IPS-11a (cell line): ENCODE measurements around the gene PPP3CA.
"Not testable (repeated sequence)": the region's sequence is repeated elsewhere in the genome, so short reads cannot be mapped to it uniquely, and the experiment has no call there.

Experiments used
- H3K4me3 ChIP-seq: one replicate; pipeline ENCODE4 v1.5.1; 2013; ENCODE audit warnings: low read depth, low read length, control low read depth

The PPP3CA gene

DNA sequence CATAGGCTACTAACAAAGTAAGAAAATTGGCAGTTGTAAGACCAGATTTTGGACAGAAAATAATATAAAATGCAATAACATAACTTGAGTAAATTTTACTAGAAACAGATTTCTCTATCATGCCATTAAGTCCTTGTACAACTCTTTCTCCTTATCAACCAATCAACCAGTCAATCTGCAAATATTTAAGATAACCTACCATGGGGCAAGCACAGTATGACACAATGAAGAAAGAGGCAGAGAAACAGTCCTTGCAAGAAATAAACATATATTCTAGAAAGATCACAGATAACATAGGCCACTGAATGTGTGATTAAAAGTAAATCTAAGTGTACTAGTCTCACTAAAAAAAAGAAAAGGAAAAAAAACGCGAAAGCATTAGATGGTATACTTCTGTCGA, 194.8 kb downstream of the PPP3CA start:
- no peak overlapping the region for H3K4me3 ChIP-seq

DNA sequence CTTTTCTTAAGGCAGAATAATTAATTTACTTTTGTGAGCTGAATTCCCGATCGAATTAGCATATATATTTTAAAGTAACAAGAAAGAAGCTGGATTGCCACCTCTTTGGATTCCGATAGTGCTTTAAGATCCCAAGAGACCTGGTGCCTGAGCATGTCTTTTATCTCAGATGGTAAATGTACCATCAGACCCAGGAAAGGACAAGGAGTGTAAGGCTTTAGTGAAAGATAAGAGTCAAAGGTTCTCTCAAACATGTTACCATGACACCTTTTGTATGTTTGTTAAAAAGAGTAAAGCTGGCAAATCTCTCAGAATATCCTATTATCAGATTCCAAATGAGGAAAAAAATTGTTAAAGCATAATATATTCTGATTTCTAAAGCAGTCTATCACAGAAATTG, 198.8 kb downstream of the PPP3CA start:
- H3K4me3 ChIP-seq: no peak overlapping the region

GRCh38 chr4:101147283-101147682, 200.0 kb downstream of the PPP3CA start:
- no peak overlapping the region for H3K4me3 ChIP-seq

DNA sequence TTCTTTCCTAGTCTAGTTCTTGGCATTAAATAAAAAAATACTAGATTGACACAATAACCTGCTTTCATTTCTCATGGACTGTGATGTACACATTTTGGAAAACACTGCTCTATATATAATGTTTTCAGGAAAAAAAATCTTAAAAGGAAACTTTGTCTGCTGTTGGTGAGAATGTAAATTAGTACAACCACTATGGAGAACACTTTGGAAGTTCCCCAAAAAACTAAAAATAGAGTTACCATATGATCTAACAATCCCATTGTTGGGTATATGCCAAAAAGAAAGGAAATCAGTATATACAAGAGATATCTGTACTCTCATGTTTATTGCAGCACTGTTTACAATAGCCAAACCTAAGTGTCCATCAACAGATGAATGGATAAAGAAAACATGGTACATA, 202.3 kb downstream of the PPP3CA start:
- H3K4me3 ChIP-seq: no peak overlapping the region

DNA sequence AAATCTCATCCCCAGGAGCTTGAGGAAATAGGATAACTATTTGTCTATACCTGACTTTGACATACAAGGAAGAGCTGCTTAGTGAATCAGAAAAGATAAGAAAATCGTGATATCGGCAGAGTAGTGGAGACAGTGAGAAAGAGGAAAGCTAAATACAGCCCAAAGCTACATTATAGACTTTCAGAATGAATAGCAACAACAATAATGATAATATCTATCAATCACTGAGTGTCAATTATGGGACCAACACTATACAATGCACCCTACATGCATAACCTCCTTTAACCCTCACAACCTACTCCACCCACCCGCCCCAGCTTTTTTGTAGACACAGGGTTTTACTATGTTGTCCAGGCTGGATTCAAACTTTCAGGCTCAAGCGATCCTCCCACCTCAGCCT, 205.1 kb downstream of the PPP3CA start:
- no peak overlapping the region for H3K4me3 ChIP-seq

- no peak overlapping the region for H3K4me3 ChIP-seq
Measured at GRCh38 chr4:101141855-101142254, 205.5 kb downstream of the PPP3CA start.

- H3K4me3 ChIP-seq: no peak overlapping the region
Measured at GRCh38 chr4:101141230-101141629, 206.1 kb downstream of the PPP3CA start.

GRCh38 chr4:101140228-101140627, 207.1 kb downstream of the PPP3CA start:
- H3K4me3 ChIP-seq: no peak overlapping the region

DNA sequence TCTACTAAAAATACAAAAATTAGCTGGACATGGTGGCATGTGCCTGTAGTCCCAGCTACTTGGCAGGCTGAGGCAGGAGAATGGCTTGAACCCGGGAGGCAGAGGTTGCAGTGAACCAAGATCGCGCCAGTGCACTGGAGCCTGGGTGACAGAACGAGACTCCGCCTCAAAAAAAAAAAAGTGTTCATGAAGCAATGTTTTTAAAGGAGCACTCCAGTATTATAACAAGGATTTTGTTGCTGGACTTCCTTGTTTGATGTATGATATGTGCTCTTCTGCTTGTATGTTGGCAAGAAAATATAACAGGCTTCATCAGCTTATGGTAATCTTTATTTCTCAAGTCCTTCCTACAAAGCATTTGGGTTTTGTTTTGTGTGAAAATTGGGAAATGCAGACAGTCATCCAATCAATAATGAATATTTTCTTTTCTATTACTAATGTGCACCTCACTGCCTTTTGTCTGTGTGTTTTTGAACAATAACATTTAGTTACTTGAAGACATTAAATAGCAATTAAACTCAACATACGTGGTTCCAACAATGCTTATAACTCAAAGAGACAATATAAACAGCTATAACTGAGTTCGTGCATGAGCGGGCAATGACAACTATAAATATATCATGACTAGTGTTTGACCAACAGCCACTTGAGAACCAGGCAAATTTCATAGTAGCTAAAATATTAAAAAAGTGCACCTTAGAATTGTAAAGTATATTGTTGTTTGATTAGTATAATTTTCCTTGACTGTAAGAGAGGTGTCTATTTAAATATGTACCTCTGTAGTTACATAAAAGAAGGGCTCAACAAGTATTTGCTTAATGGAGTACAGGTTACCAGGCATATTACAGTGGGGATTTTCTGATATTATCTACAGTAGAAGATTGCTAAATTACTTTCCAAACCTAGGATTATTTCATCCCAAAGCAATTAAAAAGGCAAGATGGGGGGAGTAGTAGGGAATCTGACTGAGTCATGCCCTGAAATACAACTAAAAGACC, 210.7 kb downstream of the PPP3CA start:
- H3K4me3 ChIP-seq: no peak overlapping the region

- H3K4me3 ChIP-seq: no peak overlapping the region
Measured at GRCh38 chr4:101135371-101136010, 211.8 kb downstream of the PPP3CA start.

GRCh38 chr4:101131058-101131457, 216.3 kb downstream of the PPP3CA start:
- not testable (repeated sequence) for H3K4me3 ChIP-seq

DNA sequence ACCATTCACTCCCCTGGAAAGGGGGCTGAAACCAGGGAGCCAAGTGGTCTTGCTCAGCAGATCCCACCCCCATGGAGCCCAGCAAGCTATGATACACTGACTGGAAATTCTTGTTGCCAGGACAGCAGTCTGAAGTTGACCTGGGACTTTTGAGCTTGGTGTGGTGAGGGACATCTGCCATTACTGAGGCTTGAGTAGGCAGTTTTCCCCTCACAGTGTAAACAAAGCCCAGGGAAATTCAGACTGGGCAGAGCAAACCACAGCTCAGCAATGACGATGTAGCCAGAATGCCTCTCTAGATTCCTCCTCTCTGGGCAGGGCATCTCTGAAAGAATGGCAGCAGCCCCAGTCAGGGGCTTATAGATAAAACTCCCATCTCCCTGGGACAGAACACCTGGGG, 218.4 kb downstream of the PPP3CA start:
- H3K4me3 ChIP-seq: not testable (repeated sequence)

GRCh38 chr4:101128473-101128872, 218.9 kb downstream of the PPP3CA start:
- no peak overlapping the region for H3K4me3 ChIP-seq

DNA sequence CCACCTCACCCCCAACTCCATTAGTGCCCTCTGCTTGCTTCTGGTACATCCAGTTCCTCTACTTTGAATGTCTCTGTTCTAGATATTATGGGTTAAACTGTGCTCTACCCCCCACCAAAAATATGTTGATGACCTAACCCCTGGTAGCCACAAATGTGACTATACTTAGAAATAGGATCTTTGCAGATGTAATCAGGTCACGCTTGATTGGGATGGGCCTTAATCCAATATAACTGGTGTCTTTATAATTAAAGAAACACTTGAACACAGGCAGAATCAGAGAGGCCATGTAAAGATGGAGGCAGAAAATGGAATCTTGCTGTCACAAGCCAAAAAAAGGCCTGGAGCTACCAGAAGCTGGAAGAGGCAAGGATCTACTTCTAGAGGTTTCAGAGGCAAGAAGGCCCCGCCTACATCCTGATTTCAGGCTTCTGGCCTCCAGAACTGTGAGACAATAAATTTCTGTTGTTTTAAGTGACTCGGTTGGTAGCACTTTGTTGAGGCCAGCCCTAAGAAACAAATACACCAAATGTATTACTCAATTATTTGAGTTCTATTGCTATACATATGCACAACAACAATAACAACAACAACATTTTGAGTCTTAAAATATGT, 220.0 kb downstream of the PPP3CA start:
- H3K4me3 ChIP-seq: no peak overlapping the region

DNA sequence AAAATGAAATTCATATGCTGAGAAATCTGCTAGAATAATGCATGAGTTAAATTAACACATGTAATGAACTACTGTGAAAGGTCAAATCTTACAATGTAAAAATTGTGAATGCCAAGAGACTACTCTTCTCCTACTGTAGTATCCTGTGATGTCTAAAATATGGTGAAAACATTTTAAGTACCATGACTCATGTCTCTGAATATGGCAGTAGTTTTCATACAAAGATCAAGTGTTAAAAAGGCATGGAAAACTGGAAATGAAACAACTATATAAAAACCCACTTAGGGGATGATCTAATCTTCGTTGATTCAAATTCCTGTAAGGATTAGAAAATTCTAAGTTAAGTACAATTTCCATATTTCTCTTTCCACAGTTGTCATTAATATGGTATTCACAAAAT, 221.3 kb downstream of the PPP3CA start:
- no peak overlapping the region for H3K4me3 ChIP-seq

DNA sequence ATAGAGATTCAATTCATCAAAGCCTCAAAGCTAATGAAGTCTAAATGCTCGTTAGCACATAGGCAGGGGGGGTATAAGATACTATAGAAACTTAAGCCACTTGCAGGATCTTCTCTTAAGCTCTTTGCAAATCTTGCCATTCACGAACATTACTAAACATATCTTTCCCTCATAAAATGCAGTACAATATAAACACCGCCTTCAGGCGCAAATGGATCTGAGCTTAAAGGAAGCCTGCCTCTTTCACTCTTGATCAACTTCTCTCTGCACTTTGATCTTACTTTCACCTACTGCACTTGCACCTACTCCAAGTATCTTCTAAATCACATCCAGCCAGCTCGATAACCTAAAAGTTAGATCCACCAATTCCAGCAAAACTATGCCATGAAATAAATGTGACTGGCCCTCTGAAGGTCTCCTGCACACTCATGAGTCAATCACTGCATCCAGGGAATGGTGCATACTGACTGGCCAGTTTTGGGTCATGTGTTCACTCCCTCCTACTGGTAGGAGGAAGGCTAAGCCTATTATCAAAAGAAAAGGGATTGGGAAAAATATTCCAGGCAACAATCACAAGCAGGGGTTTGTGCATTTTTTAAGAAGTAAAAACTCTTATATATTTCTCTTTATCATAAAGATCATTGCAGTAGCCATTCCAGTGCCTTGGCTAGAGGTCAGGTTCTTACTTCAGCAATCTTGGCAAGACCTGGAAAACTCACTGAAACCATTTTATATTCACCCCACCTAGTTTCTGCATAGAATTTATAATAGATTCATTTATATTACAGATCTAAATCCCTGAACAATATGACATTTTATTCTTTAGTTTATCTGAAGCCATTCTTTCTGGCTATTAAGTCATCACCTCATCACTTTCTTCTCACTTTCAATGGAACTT, 222.0 kb downstream of the PPP3CA start:
- H3K4me3 ChIP-seq: no peak overlapping the region

GRCh38 chr4:101123231-101123630, 224.1 kb downstream of the PPP3CA start:
- no peak overlapping the region for H3K4me3 ChIP-seq

DNA sequence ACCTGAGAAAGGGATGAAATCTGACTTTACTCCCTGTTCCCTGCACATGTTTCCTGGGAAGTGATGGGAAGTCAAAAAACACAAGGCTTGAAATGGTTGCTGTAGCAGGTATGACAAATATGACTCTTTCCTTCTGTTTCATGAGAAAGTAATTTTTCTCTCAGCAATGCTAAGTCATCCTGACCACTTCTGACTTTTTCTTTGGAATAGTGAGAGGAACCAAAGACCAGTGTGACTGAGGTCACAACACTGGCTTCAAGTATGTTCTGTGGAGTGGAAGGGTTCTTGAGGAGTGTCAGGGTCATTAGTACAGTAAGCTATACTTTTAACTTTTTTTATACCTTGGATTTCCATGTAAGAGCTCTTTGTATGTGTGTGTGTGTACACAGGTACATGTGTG, 225.3 kb downstream of the PPP3CA start:
- H3K4me3 ChIP-seq: no peak overlapping the region

GRCh38 chr4:101119141-101119540, 228.2 kb downstream of the PPP3CA start:
- no peak overlapping the region for H3K4me3 ChIP-seq

- H3K4me3 ChIP-seq: no peak overlapping the region
Measured at GRCh38 chr4:101118617-101119016, 228.7 kb downstream of the PPP3CA start.

DNA sequence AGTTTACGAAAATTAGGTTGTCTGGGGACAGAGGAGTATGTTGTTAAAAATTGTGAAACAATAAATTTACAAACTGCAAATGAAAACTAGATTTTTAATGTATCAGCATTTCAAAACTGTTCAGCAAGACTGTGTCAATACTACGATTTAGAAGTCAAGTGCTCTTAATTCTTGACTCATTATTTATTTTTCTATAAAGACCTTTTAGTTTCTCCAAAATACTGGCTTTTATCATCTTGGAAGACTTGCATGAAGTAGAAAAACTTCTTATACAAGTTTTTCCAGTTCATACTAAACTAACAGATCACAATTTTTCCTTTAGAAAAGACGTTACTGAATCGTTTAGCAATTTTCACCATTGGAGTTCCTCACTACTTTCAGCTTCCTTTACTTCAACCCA, 231.4 kb downstream of the PPP3CA start:
- no peak overlapping the region for H3K4me3 ChIP-seq
